ENCODE results near the gene NUBP2. TPM values are rescaled to one million over a fixed set of nuclear protein-coding genes. Genes with fewer than 3 reads are reported as not detected.

The NUBP2 gene
- total RNA-seq, 1 donor from 2014 or later = 66.1 TPM

GRCh38 chr16:1825864-1826690 is 43.3 kb downstream of the NUBP2 start:
- Mint-ChIP-seq H3K9me3 (ENCODE audit: unreplicated experiment) (peaks cover 9% of the 10 kb centered on the region), H3K27me3 (ENCODE audit: unreplicated experiment) (peaks cover 2% of the 10 kb centered on the region), H3K4me1 (ENCODE audit: low read depth, unreplicated experiment) (peaks cover 18% of the 10 kb centered on the region), H3K27ac (ENCODE audit: unreplicated experiment) (no peak overlapping the region), H3K36me3 (ENCODE audit: unreplicated experiment) (no peaks in the 10 kb centered on the region), H3K4me3 (ENCODE audit: unreplicated experiment) (peak overlapping the region; percentile 90)
- TF ChIP-seq CTCF (IDR thresholded peaks at IDR 0.05; ENCODE audit: partially characterized antibody, unreplicated experiment) = no peak
- peak; percentile 70 for DNase-seq

- Mint-ChIP-seq H3K36me3 (ENCODE audit: unreplicated experiment) (no peaks in the 10 kb centered on the region), H3K4me1 (ENCODE audit: low read depth, unreplicated experiment) (peaks cover 18% of the 10 kb centered on the region), H3K27ac (ENCODE audit: unreplicated experiment) (peak within 1 kb of the TSS; percentile 92), H3K9me3 (ENCODE audit: unreplicated experiment) (peaks cover 9% of the 10 kb centered on the region), H3K27me3 (ENCODE audit: unreplicated experiment) (peaks cover 2% of the 10 kb centered on the region), H3K4me3 (ENCODE audit: unreplicated experiment) (peak within 1 kb of the TSS; percentile 95)
- peak; percentile 92 for DNase-seq
- TF ChIP-seq CTCF (IDR thresholded peaks at IDR 0.05; ENCODE audit: partially characterized antibody, unreplicated experiment) = no peak
These were observed 44.2 kb downstream of the NUBP2 start, which contains the start of the genes FAHD1 and HAGH for GRCh38 chr16:1826691-1827573. TSS of gene FAHD1 (plus strand) at chr16:1827206. CDS start at chr16:1827239, 33 bp downstream. TSS of gene HAGH (minus strand) at chr16:1826825. CDS start at chr16:1826787, 38 bp downstream.

- Mint-ChIP-seq H3K4me3 (ENCODE audit: unreplicated experiment) (peak overlapping the region; percentile 95), H3K4me1 (ENCODE audit: low read depth, unreplicated experiment) (peaks cover 17% of the 10 kb centered on the region), H3K9me3 (ENCODE audit: unreplicated experiment) (peaks cover 9% of the 10 kb centered on the region), H3K27ac (ENCODE audit: unreplicated experiment) (no peak overlapping the region), H3K36me3 (ENCODE audit: unreplicated experiment) (no peaks in the 10 kb centered on the region), H3K27me3 (ENCODE audit: unreplicated experiment) (peaks cover 2% of the 10 kb centered on the region)
- TF ChIP-seq CTCF (IDR thresholded peaks at IDR 0.05; ENCODE audit: partially characterized antibody, unreplicated experiment) = no peak
- DNase-seq = no peak
These were observed 46.1 kb downstream of the NUBP2 start for GRCh38 chr16:1828645-1829410.

- no peak for DNase-seq
- peaks cover 9% of the 10 kb centered on the region for H3K9me3 Mint-ChIP-seq (ENCODE audit: unreplicated experiment)
- no peaks in the 10 kb centered on the region for H3K36me3 Mint-ChIP-seq (ENCODE audit: unreplicated experiment)
- no peaks in the 10 kb centered on the region for H3K27me3 Mint-ChIP-seq (ENCODE audit: unreplicated experiment)
- no peak overlapping the region for H3K27ac Mint-ChIP-seq (ENCODE audit: unreplicated experiment)
- H3K4me1 Mint-ChIP-seq (ENCODE audit: low read depth, unreplicated experiment) = peaks cover 14% of the 10 kb centered on the region
- TF ChIP-seq CTCF (IDR thresholded peaks at IDR 0.05; ENCODE audit: partially characterized antibody, unreplicated experiment) = no peak
- no peak overlapping the region for H3K4me3 Mint-ChIP-seq (ENCODE audit: unreplicated experiment)
These were observed 47.5 kb downstream of the NUBP2 start for GRCh38 chr16:1830213-1830612.

Data from glutamatergic neuron (in vitro differentiated cells).